Superior temporal gyrus (tissue), 1 donor: ENCODE data around the gene CHMP1A.

Experiments used
- DNase-seq: peaks from one replicate; pipeline ENCODE4 v3.0.0-alpha.2; 2016; ENCODE audit errors: extremely low spot score

Gene CHMP1A

DNA sequence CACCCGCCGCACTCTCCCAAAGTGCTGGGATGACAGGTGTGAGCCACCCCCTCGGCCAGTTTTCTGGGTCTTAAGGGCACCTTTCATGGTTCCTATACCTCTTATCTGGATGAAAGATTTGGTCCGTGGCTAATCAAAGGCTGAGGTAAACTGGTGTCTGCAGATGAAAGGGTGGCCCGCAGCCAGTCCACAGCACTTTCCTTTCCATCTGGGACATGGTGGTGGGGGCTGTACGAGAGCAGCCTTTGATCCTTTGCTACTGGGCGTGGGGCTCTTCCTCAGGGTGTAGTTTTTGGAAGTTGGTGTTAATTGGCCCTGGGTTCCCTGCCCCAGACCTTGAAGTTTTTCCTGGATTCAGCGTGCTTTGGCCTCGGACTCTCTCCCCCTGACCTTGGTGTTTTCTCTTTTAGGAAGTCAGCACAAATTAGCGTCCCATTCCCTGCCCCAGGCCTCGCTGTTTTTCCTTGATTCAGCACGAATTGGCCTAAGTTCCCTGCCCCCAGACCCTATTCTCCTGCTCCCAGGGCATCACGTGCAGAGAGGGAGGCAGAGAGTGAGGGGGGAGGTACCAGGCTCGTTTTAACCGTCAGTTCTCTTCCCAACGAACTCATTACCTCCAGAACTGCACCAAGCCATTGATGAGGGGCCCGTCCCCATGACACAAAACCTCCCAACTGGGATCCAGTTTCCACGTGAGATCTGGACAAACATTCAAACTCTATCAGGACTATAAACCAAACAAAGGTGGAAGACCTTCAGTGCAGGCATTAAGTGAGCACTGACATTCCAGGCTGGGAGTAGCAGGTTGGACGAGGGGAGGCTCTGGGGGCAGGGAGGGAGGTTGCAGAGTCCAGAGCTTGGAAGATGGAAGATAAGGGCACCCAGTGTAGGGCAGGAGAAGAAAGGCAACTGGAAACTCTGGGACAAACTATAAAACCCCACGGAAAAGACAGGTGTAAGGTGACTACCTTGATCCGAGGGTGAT, 32.4 kb downstream of the CHMP1A start:
- DNase-seq = no peak

- no peak for DNase-seq
These were observed 33.8 kb downstream of the CHMP1A start for GRCh38 chr16:89623511-89624261.

- no peak for DNase-seq
These were observed 35.7 kb downstream of the CHMP1A start for GRCh38 chr16:89621698-89622409.

- DNase-seq = no peak
These were observed 36.3 kb downstream of the CHMP1A start for GRCh38 chr16:89621136-89621697.

DNA sequence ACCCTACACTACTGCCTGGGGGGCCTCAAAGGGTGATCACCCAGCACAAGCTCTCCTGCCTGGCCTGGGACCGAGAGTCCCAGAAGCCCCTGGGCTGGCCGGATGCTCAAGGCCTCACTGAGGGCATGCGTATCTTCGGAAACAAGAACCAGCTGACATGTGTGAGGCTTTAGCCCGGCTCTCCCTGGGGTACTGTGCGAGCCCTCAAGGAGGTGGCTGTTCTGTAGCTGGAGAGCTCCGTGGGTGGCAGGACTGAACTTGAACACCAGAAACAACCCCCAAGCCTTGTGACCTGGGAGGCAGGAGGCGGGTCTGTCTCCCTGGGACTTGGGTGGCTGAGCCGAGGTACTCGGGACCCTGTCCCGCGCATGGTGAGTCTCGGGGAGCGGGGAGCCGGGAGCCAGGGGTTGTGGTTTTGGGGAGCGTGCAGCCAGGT, 37.1 kb downstream of the CHMP1A start:
- DNase-seq = no peak

- no peak for DNase-seq
These were observed 37.7 kb downstream of the CHMP1A start for GRCh38 chr16:89619840-89620239.

GRCh38 chr16:89618109-89618998, 39.2 kb downstream of the CHMP1A start:
- DNase-seq = no peak

DNA sequence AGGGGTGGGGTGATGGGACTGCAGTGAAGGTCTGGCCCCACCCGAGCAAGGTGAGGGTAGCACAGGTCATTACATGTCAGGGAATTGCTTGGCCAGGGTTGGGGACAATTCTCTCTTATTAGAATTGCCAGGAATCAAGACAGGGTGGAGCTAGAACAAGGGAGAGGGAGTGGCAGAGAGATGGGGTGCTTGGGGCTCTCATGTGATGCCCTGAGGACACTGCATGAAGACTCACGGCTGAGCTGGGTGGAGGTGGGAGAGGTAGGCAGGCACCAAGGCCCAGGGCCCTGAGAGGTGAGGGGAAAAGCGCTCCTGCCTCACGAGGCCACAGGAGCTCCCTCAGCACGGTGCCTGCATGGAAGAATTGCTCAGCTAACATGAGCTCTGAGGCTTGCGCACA, 40.5 kb downstream of the CHMP1A start:
- DNase-seq = no peak

DNA sequence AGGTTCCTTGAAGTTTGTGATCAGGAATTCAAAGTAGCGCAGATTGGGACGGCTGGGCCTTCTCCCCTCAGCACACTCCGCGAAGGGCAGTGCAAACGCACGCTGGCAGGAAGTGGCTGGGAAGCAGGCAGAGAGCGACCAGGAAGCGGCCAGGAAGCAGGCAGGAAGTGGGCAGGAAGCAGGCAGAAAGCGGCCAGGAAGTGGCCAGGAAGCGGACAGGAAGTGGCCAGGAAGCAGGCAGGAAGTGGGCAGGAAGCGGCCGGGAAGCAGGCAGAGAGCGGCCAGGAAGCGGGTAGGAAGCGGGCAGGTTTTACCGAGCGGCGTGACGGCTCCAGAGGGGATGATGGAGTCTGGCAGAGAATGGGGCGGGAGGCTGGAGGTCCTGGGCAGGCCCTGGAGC, 40.9 kb downstream of the CHMP1A start:
- DNase-seq = no peak

DNA sequence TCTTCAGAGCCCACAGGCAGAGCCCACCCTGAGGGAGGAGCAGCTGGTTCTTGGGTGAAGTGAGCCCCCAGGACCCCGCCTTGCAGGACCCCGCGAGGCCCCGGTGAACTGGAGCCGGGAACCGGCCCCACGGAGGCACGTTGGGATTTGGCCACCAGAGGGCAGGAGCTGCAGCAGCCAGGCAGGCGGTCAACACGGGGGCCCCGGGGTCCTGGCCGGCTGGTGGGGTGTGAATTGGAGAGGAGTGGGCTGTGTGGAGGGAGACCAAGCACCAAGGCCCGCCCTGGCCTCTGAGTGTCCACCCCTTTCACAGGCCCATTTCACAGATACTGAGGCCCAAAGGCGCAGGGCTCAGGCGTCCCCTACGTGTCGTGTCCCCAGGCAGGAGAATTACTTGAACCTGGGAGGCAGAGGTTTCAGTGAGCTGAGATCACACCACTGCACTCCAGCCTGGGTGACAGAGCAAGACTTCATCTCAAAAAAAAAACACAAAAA, 41.9 kb downstream of the CHMP1A start:
- no peak for DNase-seq

DNA sequence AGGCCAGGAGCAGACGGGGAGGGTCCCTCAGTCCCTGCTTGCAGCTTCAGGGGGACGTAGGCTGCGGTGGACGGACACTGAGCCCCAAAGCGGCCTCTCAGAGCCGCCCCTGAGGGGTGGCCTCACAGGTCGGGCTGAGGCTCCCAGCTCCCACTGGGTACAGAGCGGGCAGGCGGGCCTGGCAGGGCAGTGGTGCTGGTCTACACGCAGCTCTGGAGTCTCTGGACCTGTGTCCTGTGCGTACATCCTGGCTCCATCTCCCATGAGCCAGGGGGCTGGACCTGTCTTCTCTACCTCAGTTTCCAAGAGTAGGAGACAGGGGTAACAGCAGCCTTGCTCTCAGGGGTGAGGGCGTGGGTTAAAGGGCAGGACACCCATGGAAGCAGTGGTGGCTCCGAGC, 42.3 kb downstream of the CHMP1A start:
- DNase-seq = no peak

GRCh38 chr16:89613954-89614459, 43.5 kb downstream of the CHMP1A start:
- no peak for DNase-seq

DNA sequence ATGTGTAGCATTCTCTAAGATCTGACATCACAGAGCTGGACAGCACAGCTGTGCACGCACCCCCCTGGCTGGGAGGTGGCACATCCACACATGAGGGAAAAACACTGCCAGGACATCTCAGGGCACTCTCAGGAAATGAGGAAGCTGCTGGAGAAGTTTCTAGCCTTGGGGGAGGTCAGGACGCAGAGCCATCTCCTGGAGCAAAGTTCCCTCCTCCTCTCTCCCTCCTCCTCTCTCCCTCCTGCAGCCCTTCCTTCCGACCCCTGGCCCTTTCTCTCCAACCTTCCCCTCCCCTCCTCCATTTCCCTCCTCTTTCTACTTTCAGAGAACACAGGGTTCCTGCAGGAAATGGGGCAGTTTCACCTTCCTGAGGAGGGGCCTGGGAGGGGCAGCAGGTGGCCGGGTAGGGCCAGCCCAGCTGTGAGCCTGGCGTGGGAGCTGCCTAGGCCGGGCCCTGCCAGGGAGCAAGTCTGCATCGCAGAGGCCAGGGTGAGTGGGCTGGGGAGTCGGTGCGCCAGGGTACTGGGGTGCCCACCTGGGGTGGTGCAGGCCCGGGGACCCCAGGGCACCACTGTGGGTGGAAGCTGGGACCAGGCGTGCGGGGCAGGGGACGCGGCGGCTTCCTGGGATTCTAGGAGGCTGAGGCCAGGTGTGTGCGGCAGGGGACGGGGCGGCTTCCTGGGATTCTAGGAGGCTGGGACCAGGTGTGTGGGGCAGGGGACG, 44.1 kb downstream of the CHMP1A start, which contains the start of gene DPEP1:
DPEP1 (plus strand) TSS at position 412 of the 723 bp plus-strand sequence. CDS start 16,769 bp downstream, outside the sequence.
- DNase-seq = no peak

DNA sequence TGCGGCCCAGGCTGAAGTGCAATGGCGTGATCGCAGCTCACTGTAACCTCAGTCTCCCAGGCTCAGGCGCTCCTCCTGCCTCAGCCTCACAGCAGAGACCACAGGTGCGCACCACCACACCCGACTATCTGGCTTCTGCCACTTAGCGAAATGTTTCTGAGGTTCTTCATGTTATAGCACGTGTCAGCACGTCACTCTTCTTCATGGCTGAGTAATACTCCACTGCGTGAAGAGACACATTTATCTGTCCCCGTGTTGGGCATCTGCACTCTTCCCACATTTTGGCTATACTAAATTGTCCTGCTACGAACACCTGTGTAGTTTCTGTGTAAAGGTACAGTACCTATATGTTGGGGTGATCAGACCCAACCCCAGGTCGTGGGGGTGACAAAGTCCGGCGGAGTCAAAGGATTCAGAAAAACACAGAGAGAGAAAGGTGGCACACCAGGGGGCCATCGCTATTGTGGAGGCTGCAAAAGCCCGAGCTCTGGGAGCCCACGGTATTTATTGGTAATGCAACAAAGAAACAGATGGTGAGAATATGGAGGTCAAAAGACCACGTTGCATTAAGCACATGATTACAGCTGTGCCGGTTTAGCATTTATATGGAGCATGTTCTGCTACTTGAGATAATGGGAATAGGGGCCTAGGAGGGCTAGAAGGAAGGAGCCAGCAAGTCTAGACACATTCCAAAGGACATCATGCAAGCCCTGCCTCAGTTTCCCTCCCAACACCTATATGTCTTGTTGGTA, 44.9 kb downstream of the CHMP1A start:
- no peak for DNase-seq

DNA sequence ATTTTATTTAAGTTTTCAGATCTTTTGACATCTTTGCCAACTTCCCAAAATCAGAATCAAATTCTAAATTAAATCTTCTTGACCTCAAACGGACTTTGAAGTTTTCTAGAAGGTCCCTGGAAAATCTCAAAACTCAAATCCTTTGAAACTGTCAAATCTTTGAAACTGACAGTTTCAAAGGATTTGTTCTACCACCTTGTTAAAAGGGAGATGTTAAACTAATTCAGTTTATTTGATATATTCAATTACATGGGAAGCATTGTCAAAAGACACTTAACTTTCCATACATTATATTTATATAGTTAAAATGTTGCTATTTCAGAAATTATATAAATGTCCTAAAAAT, 47.4 kb downstream of the CHMP1A start:
- DNase-seq = no peak

DNA sequence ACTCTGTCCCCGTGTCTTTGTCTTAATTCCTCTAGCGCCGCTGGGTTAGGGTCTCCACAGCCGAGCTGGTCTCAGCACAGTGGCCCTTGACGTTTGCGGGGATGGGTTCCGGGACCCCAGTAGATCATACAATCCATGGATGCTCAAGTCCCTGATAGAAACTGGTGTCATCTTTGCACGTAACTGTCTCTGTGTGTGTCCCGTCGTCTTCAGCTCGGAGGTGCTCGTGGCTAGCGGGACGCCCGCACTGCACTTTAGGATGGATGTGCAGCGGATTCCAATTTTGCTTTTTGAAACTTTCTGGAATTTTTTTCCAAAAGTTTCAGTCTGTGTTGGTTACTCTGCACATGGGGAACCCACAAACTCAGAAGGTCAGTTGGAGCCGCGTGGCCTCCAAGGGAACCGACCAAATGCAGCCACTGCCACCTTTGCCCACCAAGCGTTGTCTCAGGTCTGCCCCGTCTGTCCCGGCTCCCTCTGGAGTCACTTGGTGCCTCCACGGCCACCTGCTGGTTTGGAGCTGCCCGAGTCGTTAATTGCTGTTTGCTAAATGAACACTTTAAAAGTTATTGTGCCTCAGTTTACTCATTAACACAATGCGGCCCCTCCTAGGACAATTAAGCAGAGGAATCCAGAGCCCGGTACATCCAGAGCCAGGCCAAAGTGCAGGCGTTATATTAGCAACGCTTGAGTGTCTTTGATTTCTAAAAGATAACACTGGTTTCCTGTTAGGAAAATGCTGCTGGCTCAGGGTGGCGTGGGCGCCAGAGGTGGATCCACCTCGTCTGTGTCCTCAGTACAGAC, 49.4 kb downstream of the CHMP1A start:
- no peak for DNase-seq

DNA sequence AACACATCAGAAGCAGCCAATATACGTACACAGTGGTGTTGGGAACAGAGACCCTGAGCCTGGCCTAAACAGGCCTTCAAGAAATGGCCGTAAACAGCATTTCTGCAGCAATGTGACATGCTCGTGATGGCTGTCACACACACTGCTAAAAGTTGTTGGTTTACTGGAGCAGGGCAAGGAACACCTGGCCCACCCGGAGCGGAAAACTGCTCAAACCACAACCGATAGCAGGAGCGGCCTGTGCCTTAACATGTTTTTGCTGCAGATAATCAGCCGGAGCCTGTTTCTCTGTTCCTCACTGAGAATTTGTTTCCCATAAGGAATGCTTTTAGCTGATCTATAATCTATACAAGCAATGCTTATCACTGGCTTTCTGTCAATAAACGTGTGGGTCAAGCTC, 50.1 kb downstream of the CHMP1A start:
- DNase-seq = no peak

- DNase-seq = no peak
These were observed 51.5 kb downstream of the CHMP1A start for GRCh38 chr16:89606006-89606405.
